Stomach (tissue), 4 donors: ENCODE data around the gene ANTXR2.

ENCODE experiments used
- CTCF ChIP-seq, 7 experiments: fragments of 450-650 bp in 4 of 7; fragments of 200-600 bp in 3 of 7; sonication (generic) in 3 of 7; IDR thresholded peaks; one replicate each; pipeline ENCODE4 v1.5.1; 2016 to 2019; ENCODE audit warnings: antibody characterized with exemption in 7 of 7, control low read depth in 2 of 7, mild to moderate bottlenecking in 1 of 7
- EP300 ChIP-seq: sonication (generic); formaldehyde crosslinking; IDR thresholded peaks from one replicate; pipeline ENCODE4 v1.6.1; 2017; ENCODE audit warnings: antibody characterized with exemption
- POLR2A ChIP-seq, 4 donors: fragments of 450-650 bp; IDR thresholded peaks; one replicate each; pipeline ENCODE4 v1.6.1; 2016; ENCODE audit warnings: antibody characterized with exemption in 4 of 4, control low read depth in 2 of 4, mild to moderate bottlenecking in 1 of 4, moderate library complexity in 1 of 4
- POLR2AphosphoS5 ChIP-seq, 3 donors: sonication (generic); formaldehyde crosslinking; IDR thresholded peaks; one replicate each; pipeline ENCODE4 v1.6.1; 2016; ENCODE audit warnings: antibody characterized with exemption in 3 of 3

GRCh38 chr4:79980448-79980847 lies 92.6 kb downstream of the ANTXR2 start:
- TF ChIP-seq POLR2AphosphoS5 (IDR thresholded peaks at IDR 0.05), result no peak
- TF ChIP-seq POLR2A (IDR thresholded peaks at IDR 0.05), result no peak
- no peak for TF ChIP-seq CTCF (IDR thresholded peaks at IDR 0.05)
- no peak for TF ChIP-seq EP300
